K562 (cell line): ENCODE measurements around the gene PDHX. TPM values are rescaled to one million over a fixed set of nuclear protein-coding genes. Genes with fewer than 3 reads are reported as not detected.

Source experiments
- ATAC-seq: fragments of 200-7000 bp; cut with Tn5 transposase; 3 replicates; pipeline ENCODE4 v1.9.1; 2020; ENCODE audit warnings: moderate library complexity
- BruUV-seq: library from RNA; stranded (reverse); fragments of 400-500 nt; replicated peaks from 2 replicates; lab custom pipeline; 2021; lab: Mats Ljungman, UMichigan
- CTCF ChIA-PET: fragments of 300-600 bp; formaldehyde crosslinking; extraction: SDS; loops from one replicate; lab custom pipeline; 2021; ENCODE audit warnings: low intra/inter-chr PET ratio; lab: Yijun Ruan, JAX
- POLR2A ChIA-PET: fragments of 300-600, 350-650 bp; sonication (Branson Sonifier 250); formaldehyde crosslinking; extraction: SDS; loops from one replicate; lab custom pipeline; 2021; ENCODE audit warnings: antibody characterized with exemption, inconsistent platforms; lab: Yijun Ruan, JAX
- DNase-seq, 4 experiments: peaks; one replicate each; pipeline versions ENCODE4 v3.0.0 to v3.0.0-alpha.2; 2011 to 2018; ENCODE audit warnings: low spot score in 3 of 4, mixed read lengths in 3 of 4; ENCODE audit errors: extremely low read depth in 1 of 4
- FAIRE-seq: peaks from 2 replicates; lab custom pipeline; 2011; peaks lifted over from hg19 to GRCh38; lab: Jason Lieb, UNC
- H2AFZ ChIP-seq: 2 replicates; pipeline ENCODE4 v1.6.0; 2011; ENCODE audit warnings: low read depth, low read length, control low read depth, inconsistent platforms
- H3K27ac ChIP-seq: fragments of 200-600 bp; 3 replicates; pipeline ENCODE4 v1.8.0; 2011; ENCODE audit warnings: low read depth, mild to moderate bottlenecking, control low read depth, inconsistent platforms, low read length, moderate library complexity, mixed read lengths; ENCODE audit errors: extremely low read depth
- H3K27me3 ChIP-seq, 2 experiments: fragments of 300-600 bp in 1 of 2; 2 replicates in 1 of 2; 3 replicates in 1 of 2; pipeline versions ENCODE4 v1.6.0 to v1.8.0; 2011; ENCODE audit warnings: inconsistent platforms in 2 of 2, low read length in 2 of 2, mild to moderate bottlenecking in 1 of 2, mixed read lengths in 1 of 2, moderate library complexity in 1 of 2; ENCODE audit not compliant: control insufficient read depth in 2 of 2, insufficient read depth in 2 of 2
- H3K36me3 ChIP-seq: fragments of 300-600 bp; 3 replicates; pipeline ENCODE4 v1.8.0; 2011; ENCODE audit warnings: mild to moderate bottlenecking, low read length, inconsistent platforms; ENCODE audit not compliant: control insufficient read depth, insufficient read depth
- H3K4me1 ChIP-seq, 2 experiments: fragments of 200-600 bp in 1 of 2; replicated peaks in 1 of 2; 2 replicates in 1 of 2; 3 replicates in 1 of 2; pipeline versions ENCODE4 v1.5.1 to v1.8.0; 2011; ENCODE audit warnings: inconsistent platforms in 2 of 2, low read length in 2 of 2, mild to moderate bottlenecking in 1 of 2, mixed read lengths in 1 of 2, moderate library complexity in 1 of 2; ENCODE audit not compliant: control insufficient read depth in 2 of 2, insufficient read depth in 2 of 2
- H3K4me2 ChIP-seq: 2 replicates; pipeline ENCODE4 v1.6.1; 2011; ENCODE audit warnings: low read length, control low read depth, inconsistent platforms, mixed read lengths; ENCODE audit not compliant: insufficient read depth
- H3K4me3 ChIP-seq: fragments of 200-600 bp; sonication (generic), shearing (Covaris generic); 2 replicates; pipeline ENCODE4 v1.5.1; 2016; ENCODE audit warnings: control low read depth, inconsistent platforms
- H3K79me2 ChIP-seq: fragments of 200-600 bp; 3 replicates; pipeline ENCODE4 v1.8.0; 2011; ENCODE audit warnings: low read length, inconsistent platforms; ENCODE audit not compliant: control insufficient read depth, insufficient read depth
- H3K9ac ChIP-seq, 2 experiments: 2 replicates each; pipeline versions ENCODE4 v1.6.0 to v1.6.1; 2011; ENCODE audit warnings: low read depth in 2 of 2, low read length in 2 of 2, control low read depth in 1 of 2, inconsistent platforms in 1 of 2, mild to moderate bottlenecking in 1 of 2, mixed read lengths in 1 of 2; ENCODE audit not compliant: insufficient read depth in 1 of 2
- H3K9me1 ChIP-seq: one replicate; pipeline ENCODE4 v1.6.0; 2011; ENCODE audit warnings: inconsistent platforms, mild to moderate bottlenecking, low read length, moderate library complexity; ENCODE audit not compliant: control insufficient read depth, insufficient read depth
- H3K9me3 ChIP-seq: replicated peaks from 2 replicates; pipeline ENCODE4 v1.5.1; 2011; ENCODE audit warnings: low read depth, low read length, inconsistent platforms; ENCODE audit not compliant: control insufficient read depth, insufficient read depth
- H4K20me1 ChIP-seq: replicated peaks from 2 replicates; pipeline ENCODE4 v1.6.1; 2011; ENCODE audit warnings: low read length, inconsistent platforms, mixed read lengths; ENCODE audit not compliant: control insufficient read depth, insufficient read depth
- CBX1 ChIP-seq: sonication (generic); IDR thresholded peaks from 2 replicates; pipeline ENCODE4 v1.6.1; 2016; ENCODE audit warnings: antibody characterized with exemption, low read depth, mild to moderate bottlenecking
- CTBP1 ChIP-seq: fragments of 450-650 bp; IDR thresholded peaks from 2 replicates; pipeline ENCODE4 v1.6.1; 2016; ENCODE audit warnings: borderline replicate concordance
- EP400 ChIP-seq: fragments of 450-650 bp; IDR thresholded peaks from 2 replicates; pipeline ENCODE4 v1.6.1; 2017; ENCODE audit warnings: antibody characterized with exemption, mild to moderate bottlenecking, moderate library complexity
- MAFF ChIP-seq: IDR thresholded peaks from 2 replicates; pipeline ENCODE4 v1.6.1; 2012; ENCODE audit warnings: low read length, improper control_type of control experiment
- MTA2 ChIP-seq: fragments of 450-650 bp; IDR thresholded peaks from 2 replicates; pipeline ENCODE4 v1.6.1; 2016; ENCODE audit warnings: low read depth
- RBBP5 ChIP-seq: fragments of 200-600 bp; sonication (generic); IDR thresholded peaks from 2 replicates; pipeline ENCODE4 v1.6.1; 2012; ENCODE audit warnings: borderline replicate concordance, mild to moderate bottlenecking, low read length, control low read depth, inconsistent platforms; ENCODE audit not compliant: insufficient read depth, poor library complexity, severe bottlenecking
- SIRT6 ChIP-seq: IDR thresholded peaks from one replicate; pipeline ENCODE4 v1.6.1; 2012; ENCODE audit warnings: low read depth, mild to moderate bottlenecking, control low read depth, inconsistent platforms, low read length, moderate library complexity
- SREBF2 ChIP-seq: sonication (generic); formaldehyde crosslinking; IDR thresholded peaks from 2 replicates; pipeline ENCODE4 v1.4.0; 2020; ENCODE audit warnings: mild to moderate bottlenecking, missing genetic modification reagents
- ZNF224 ChIP-seq: sonication (generic); formaldehyde crosslinking; IDR thresholded peaks from 2 replicates; pipeline ENCODE4 v1.8.0; 2022; ENCODE audit warnings: mild to moderate bottlenecking, missing genetic modification reagents
- WGBS: fragments of 100-300 bp; shearing (Covaris generic); methylation state at CpG from one replicate; pipeline ENCODE4 v1.1.6; 2016; ENCODE audit warnings: low coverage, mixed read lengths; ENCODE audit not compliant: insufficient coverage; ENCODE audit errors: missing lambda C conversion rate; 5-methylcytosine and 5-hydroxymethylcytosine counted together
- in situ Hi-C: fragments of 300-500 bp; cut with MboI; formaldehyde crosslinking; loops from 4 replicates; pipeline ENCODE4 v1.15.0; 2018; ENCODE audit warnings: inconsistent platforms, mixed read lengths
- intact Hi-C: fragments of 100-400 bp; cut with micrococcal nuclease; formaldehyde crosslinking; loops from 2 replicates; pipeline ENCODE4 v1.14.2; 2022
- polyA plus RNA-seq, 8 experiments: library from polyadenylated mRNA; depleted of rRNA in 4 of 8; stranded (reverse) in 5 of 8; unstranded in 3 of 8; fragments of >200 nt; fragmentation: Nextera tagmentation in 2 of 8; fragmentation: Illumina TruSeq in 1 of 8; extraction: Ambion mirVana in 2 of 8; extraction: Trizol in 1 of 8; gene quantifications; 2 replicates each; pipeline versions ENCODE4 v1.2.1 to v1.2.3, GENCODE V29; 2011 to 2014; ENCODE audit warnings: inconsistent platforms in 1 of 8, missing spikeins in 1 of 8
- total RNA-seq, 7 experiments: library from RNA; depleted of rRNA in 6 of 7; stranded (reverse); fragments of >200 nt in 6 of 7; fragmentation: Illumina TruSeq in 2 of 7; extraction: Trizol in 2 of 7; gene quantifications; 2 replicates each; pipeline versions ENCODE4 v1.2.1 to v1.2.3, GENCODE V29; 2011 to 2021; ENCODE audit warnings: low replicate concordance in 1 of 7
- TF ChIP-seq, protein P1 (sequence below): sonication (generic); formaldehyde crosslinking; IDR thresholded peaks from 2 replicates; pipeline ENCODE4 v1.8.0; 2022; ENCODE audit warnings: missing genetic modification reagents, mild to moderate bottlenecking, borderline replicate concordance
- TF ChIP-seq, protein P2 (sequence below): sonication (generic); formaldehyde crosslinking; IDR thresholded peaks from 2 replicates; pipeline ENCODE4 v1.8.0; 2022; ENCODE audit warnings: missing genetic modification reagents, mild to moderate bottlenecking, moderate library complexity, borderline replicate concordance
- TF ChIP-seq, protein P3 (sequence below), 2 experiments: fragments of 450-650 bp in 1 of 2; sonication (generic) in 1 of 2; formaldehyde crosslinking; conservative IDR thresholded peaks; 2 replicates each; pipeline versions ENCODE4 v1.4.0 to v1.8.1; 2020 to 2022; ENCODE audit warnings: mild to moderate bottlenecking in 1 of 2, missing genetic modification reagents in 1 of 2
- TF ChIP-seq, protein P4 (sequence below): sonication (generic); formaldehyde crosslinking; IDR thresholded peaks from 2 replicates; pipeline ENCODE4 v1.4.0; 2020; ENCODE audit warnings: mild to moderate bottlenecking, missing genetic modification reagents
- TF ChIP-seq, protein P5 (sequence below): fragments of 450-650 bp; IDR thresholded peaks from 2 replicates; pipeline ENCODE4 v1.7.0; 2016; ENCODE audit warnings: borderline replicate concordance

The PDHX gene
- total and polyA plus RNA-seq, 9 of the 15 experiments (the other 6 are each of a cell fraction or from before 2014, with no cell fraction given), result 20.8 to 43.5 (median 31.2) TPM

DNA sequence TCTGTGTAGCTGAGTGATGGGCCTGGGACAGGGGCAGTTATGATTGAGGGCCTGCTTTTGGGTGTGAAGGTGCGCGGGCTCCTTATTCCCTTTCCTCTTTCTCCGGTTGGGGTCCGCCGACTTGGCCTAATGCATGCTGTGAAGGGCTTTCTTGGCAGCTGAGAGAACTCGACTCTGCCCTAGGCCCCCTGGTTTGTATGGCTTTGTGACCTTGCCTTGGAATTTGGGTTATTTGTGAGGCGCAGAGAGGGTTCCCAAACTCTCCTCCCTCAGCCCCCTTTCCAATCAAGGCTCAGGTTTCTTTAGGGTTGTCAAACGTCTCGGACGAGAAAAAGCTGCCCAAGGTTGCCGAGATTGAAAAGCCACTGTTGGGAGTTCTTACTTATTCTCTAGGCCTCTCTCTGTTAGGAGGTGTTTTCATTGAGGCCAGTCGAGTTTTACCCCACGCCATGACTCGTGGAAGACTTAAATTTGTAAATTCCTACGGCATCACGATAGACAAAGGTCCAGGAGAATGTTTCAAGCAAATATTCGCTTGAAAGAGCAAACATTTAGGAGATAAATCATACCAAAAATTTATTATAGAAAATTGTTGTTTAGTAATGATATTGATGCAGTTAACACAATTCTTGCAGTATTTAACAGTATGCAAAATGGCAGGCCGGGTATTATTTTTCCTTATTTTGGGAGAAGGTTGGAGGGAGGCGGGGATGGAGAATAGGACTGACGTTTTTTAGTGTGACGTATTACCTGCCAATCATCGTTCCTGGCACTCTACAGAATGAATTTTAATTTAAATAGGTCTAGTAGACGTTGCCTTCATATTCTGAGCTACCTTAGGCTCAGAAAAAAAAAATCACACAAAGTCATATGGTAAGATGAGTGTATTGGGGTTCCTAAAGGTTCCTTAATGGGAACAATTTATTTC is 689 bp downstream of the PDHX start:
- Histone ChIP-seq H4K20me1 (no peaks in the 10 kb centered on the region), H3K9me1 (no peaks in the 10 kb centered on the region), H3K4me3 (peak overlapping the region; percentile 90), H3K4me2 (peak overlapping the region; percentile 86), H3K9ac (peak overlapping the region; percentile 94 to 96), H3K27me3 (no peaks in the 10 kb centered on the region), H2AFZ (peak overlapping the region; percentile 94), H3K79me2 (peaks cover 85% of the 10 kb centered on the region), H3K4me1 (peaks cover 5 to 9% of the 10 kb centered on the region in 2 experiments; a peak in 2 of 5 replicates), H3K36me3 (peaks cover 35% of the 10 kb centered on the region), H3K9me3 (peaks cover 3% of the 10 kb centered on the region; the same call in 1 of the 2 replicates), H3K27ac (peak overlapping the region; percentile 92)
- TSS peak; percentile 60 for BruUV-seq
- in situ Hi-C loops, result no loop called here
- POLR2A ChIA-PET, result interaction anchor here (0.5 to 2.5 kb wide), 4 partner anchors 9 to 257 kb away, joined by 3 to 11 read pairs (median 4); no protein-coding TSS in a partner anchor
- ATAC-seq (peak; percentile 41), FAIRE-seq (peak; percentile 26), DNase-seq (peak in 3 of 4 experiments; percentile 14 to 42 (median 25))
- under 1% methylated on average over 23 of the region's 23 CpGs for WGBS
- CTCF ChIA-PET, result no interaction called here
- intact Hi-C loops, result no loop called here
- TF ChIP-seq, protein P1, sequence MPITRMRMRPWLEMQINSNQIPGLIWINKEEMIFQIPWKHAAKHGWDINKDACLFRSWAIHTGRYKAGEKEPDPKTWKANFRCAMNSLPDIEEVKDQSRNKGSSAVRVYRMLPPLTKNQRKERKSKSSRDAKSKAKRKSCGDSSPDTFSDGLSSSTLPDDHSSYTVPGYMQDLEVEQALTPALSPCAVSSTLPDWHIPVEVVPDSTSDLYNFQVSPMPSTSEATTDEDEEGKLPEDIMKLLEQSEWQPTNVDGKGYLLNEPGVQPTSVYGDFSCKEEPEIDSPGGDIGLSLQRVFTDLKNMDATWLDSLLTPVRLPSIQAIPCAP (CRISPR knock-in tag), result no peak
- TF ChIP-seq EP400, result no peak
- no peak for TF ChIP-seq RBBP5
- no peak for TF ChIP-seq SREBF2 (CRISPR knock-in tag)
- no peak for TF ChIP-seq ZNF224
- TF ChIP-seq, protein P2, sequence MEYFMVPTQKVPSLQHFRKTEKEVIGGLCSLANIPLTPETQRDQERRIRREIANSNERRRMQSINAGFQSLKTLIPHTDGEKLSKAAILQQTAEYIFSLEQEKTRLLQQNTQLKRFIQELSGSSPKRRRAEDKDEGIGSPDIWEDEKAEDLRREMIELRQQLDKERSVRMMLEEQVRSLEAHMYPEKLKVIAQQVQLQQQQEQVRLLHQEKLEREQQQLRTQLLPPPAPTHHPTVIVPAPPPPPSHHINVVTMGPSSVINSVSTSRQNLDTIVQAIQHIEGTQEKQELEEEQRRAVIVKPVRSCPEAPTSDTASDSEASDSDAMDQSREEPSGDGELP (CRISPR knock-in tag), result no peak
- TF ChIP-seq, protein P3, sequence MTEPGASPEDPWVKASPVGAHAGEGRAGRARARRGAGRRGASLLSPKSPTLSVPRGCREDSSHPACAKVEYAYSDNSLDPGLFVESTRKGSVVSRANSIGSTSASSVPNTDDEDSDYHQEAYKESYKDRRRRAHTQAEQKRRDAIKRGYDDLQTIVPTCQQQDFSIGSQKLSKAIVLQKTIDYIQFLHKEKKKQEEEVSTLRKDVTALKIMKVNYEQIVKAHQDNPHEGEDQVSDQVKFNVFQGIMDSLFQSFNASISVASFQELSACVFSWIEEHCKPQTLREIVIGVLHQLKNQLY (CRISPR knock-in tag; conservative IDR thresholded peaks at IDR 0.05), result no peak
- TF ChIP-seq CTBP1, result no peak
- no peak for TF ChIP-seq MTA2
- no peak for TF ChIP-seq CBX1
- TF ChIP-seq SIRT6, result no peak
- TF ChIP-seq, protein P4, sequence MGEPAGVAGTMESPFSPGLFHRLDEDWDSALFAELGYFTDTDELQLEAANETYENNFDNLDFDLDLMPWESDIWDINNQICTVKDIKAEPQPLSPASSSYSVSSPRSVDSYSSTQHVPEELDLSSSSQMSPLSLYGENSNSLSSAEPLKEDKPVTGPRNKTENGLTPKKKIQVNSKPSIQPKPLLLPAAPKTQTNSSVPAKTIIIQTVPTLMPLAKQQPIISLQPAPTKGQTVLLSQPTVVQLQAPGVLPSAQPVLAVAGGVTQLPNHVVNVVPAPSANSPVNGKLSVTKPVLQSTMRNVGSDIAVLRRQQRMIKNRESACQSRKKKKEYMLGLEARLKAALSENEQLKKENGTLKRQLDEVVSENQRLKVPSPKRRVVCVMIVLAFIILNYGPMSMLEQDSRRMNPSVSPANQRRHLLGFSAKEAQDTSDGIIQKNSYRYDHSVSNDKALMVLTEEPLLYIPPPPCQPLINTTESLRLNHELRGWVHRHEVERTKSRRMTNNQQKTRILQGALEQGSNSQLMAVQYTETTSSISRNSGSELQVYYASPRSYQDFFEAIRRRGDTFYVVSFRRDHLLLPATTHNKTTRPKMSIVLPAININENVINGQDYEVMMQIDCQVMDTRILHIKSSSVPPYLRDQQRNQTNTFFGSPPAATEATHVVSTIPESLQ (CRISPR knock-in tag), result 0 out of 2 replicates have a peak, but pooled peaks have one; percentile 57
- no peak for TF ChIP-seq MAFF
- TF ChIP-seq, protein P5, sequence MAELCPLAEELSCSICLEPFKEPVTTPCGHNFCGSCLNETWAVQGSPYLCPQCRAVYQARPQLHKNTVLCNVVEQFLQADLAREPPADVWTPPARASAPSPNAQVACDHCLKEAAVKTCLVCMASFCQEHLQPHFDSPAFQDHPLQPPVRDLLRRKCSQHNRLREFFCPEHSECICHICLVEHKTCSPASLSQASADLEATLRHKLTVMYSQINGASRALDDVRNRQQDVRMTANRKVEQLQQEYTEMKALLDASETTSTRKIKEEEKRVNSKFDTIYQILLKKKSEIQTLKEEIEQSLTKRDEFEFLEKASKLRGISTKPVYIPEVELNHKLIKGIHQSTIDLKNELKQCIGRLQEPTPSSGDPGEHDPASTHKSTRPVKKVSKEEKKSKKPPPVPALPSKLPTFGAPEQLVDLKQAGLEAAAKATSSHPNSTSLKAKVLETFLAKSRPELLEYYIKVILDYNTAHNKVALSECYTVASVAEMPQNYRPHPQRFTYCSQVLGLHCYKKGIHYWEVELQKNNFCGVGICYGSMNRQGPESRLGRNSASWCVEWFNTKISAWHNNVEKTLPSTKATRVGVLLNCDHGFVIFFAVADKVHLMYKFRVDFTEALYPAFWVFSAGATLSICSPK, result no peak
